Esophagus (tissue), 2 donors: ENCODE results near the gene PDE3B. TPM values are rescaled to one million over a fixed set of nuclear protein-coding genes. Genes with fewer than 3 reads are reported as not detected.
"Not testable (repeated sequence)": the region's sequence is repeated elsewhere in the genome, so short reads cannot be mapped to it uniquely, and the experiment has no call there.

ENCODE experiments used
- H3K27ac ChIP-seq, 2 donors: one replicate each; pipeline ENCODE4 v1.5.1; 2013; ENCODE audit warnings: low read depth in 2 of 2, mild to moderate bottlenecking in 2 of 2, inconsistent platforms in 1 of 2, low read length in 1 of 2, moderate library complexity in 1 of 2
- H3K27me3 ChIP-seq, 2 donors: one replicate each; pipeline ENCODE4 v1.6.1; 2013; ENCODE audit warnings: low read length in 2 of 2, control low read depth in 1 of 2, mild to moderate bottlenecking in 1 of 2; ENCODE audit not compliant: insufficient read depth in 2 of 2, control insufficient read depth in 1 of 2
- H3K36me3 ChIP-seq, 2 donors: one replicate each; pipeline ENCODE4 v1.6.1; 2013; ENCODE audit warnings: low read length in 1 of 2; ENCODE audit not compliant: control insufficient read depth in 2 of 2, insufficient read depth in 2 of 2
- H3K4me1 ChIP-seq, 2 donors: one replicate each; pipeline ENCODE4 v1.6.1; 2013; ENCODE audit warnings: low read length in 1 of 2; ENCODE audit not compliant: control insufficient read depth in 2 of 2, insufficient read depth in 2 of 2
- H3K4me3 ChIP-seq, 2 donors: one replicate each; pipeline ENCODE4 v1.5.1; 2013; ENCODE audit warnings: low read length in 2 of 2, mild to moderate bottlenecking in 2 of 2, low read depth in 1 of 2, moderate library complexity in 1 of 2
- H3K9me3 ChIP-seq, 2 donors: one replicate each; pipeline ENCODE4 v1.6.1; 2013; ENCODE audit warnings: mild to moderate bottlenecking in 2 of 2, low read depth in 1 of 2, low read length in 1 of 2, moderate library complexity in 1 of 2; ENCODE audit not compliant: control insufficient read depth in 2 of 2, insufficient read depth in 1 of 2
- WGBS, 2 donors: extraction: QIAGEN DNeasy Blood & Tissue Kit; methylation state at CpG; one replicate each; pipeline ENCODE4 v1.1.7; 2013; 5-methylcytosine and 5-hydroxymethylcytosine counted together
- polyA plus RNA-seq, 2 donors: library from polyadenylated mRNA; stranded (reverse); fragments of 200-250 nt; gene quantifications; one replicate each; pipeline ENCODE4 v1.2.3, GENCODE V29; 2013
- donor health status: healthy with polysubstance abuse.
- donor health status: Bipolar disorder and iron deficiency.

PDE3B gene
- polyA plus RNA-seq, 2 donors = 0.98 to 1.2 TPM

- WGBS, 2 donors = 61 to 65% methylated on average over 4 of the region's 4 CpGs
- Histone ChIP-seq H3K4me3 (no peak overlapping the region), H3K4me1 (no peaks in the 10 kb centered on the region), H3K27ac (no peak overlapping the region), H3K36me3 (no peaks in the 10 kb centered on the region), H3K27me3 (no peaks in the 10 kb centered on the region), H3K9me3 (no peaks in the 10 kb centered on the region)
These were observed 23.7 kb upstream of the PDE3B start for GRCh38 chr11:14619603-14620531.

- H3K4me1 ChIP-seq = no peaks in the 10 kb centered on the region
- 83 to 88% methylated on average over 5 of the region's 5 CpGs for WGBS, 2 donors
- H3K27me3 ChIP-seq = no peaks in the 10 kb centered on the region
- no peaks in the 10 kb centered on the region for H3K9me3 ChIP-seq
- H3K4me3 ChIP-seq = no peak overlapping the region
- H3K36me3 ChIP-seq = no peaks in the 10 kb centered on the region
- no peak overlapping the region for H3K27ac ChIP-seq
These were observed 21.2 kb upstream of the PDE3B start for GRCh38 chr11:14622223-14622954.

- Histone ChIP-seq H3K27ac (no peak overlapping the region), H3K4me3 (no peak overlapping the region), H3K36me3 (no peaks in the 10 kb centered on the region), H3K9me3 (no peaks in the 10 kb centered on the region), H3K27me3 (no peaks in the 10 kb centered on the region), H3K4me1 (no peaks in the 10 kb centered on the region)
- WGBS, 2 donors = 94 to 98% methylated on average over 3 of the region's 3 CpGs
These were observed 20.6 kb upstream of the PDE3B start for GRCh38 chr11:14623036-14623435.

GRCh38 chr11:14625586-14626205 is 17.9 kb upstream of the PDE3B start:
- WGBS, 2 donors = 40% methylated on average over 3 of the region's 3 CpGs
- no peaks in the 10 kb centered on the region for H3K9me3 ChIP-seq
- no peaks in the 10 kb centered on the region for H3K4me1 ChIP-seq
- H3K36me3 ChIP-seq = no peaks in the 10 kb centered on the region
- no peaks in the 10 kb centered on the region for H3K27me3 ChIP-seq
- no peak overlapping the region for H3K4me3 ChIP-seq
- H3K27ac ChIP-seq = no peak overlapping the region

- Histone ChIP-seq H3K9me3 (no peaks in the 10 kb centered on the region), H3K4me3 (no peak overlapping the region), H3K4me1 (no peaks in the 10 kb centered on the region), H3K27ac (no peak overlapping the region), H3K27me3 (no peaks in the 10 kb centered on the region), H3K36me3 (no peaks in the 10 kb centered on the region)
- WGBS, 2 donors = 86 to 89% methylated on average over 3 of the region's 3 CpGs
These were observed 17.0 kb upstream of the PDE3B start for GRCh38 chr11:14626650-14627049.

- H3K4me1 ChIP-seq, H3K27me3 ChIP-seq, H3K4me3 ChIP-seq, H3K9me3 ChIP-seq, H3K36me3 ChIP-seq, H3K27ac ChIP-seq: not testable (repeated sequence)
- WGBS, 2 donors = 77 to 81% methylated on average over 16 to 20 of the region's 26 CpGs
These were observed 9.9 kb upstream of the PDE3B start for GRCh38 chr11:14633506-14634224.

- Histone ChIP-seq H3K27me3 (no peaks in the 10 kb centered on the region), H3K36me3 (no peaks in the 10 kb centered on the region), H3K4me3 (no peak overlapping the region), H3K4me1 (no peaks in the 10 kb centered on the region), H3K9me3 (no peaks in the 10 kb centered on the region), H3K27ac (no peak overlapping the region)
- 10 to 21% methylated on average over 1 of the region's 1 CpG for WGBS, 2 donors
These were observed 8.8 kb upstream of the PDE3B start for GRCh38 chr11:14634813-14635212.

GRCh38 chr11:14635546-14635945 is 8.1 kb upstream of the PDE3B start:
- Histone ChIP-seq H3K4me1 (no peaks in the 10 kb centered on the region), H3K36me3 (no peaks in the 10 kb centered on the region), H3K4me3 (no peak overlapping the region), H3K27ac (no peak overlapping the region), H3K27me3 (no peaks in the 10 kb centered on the region), H3K9me3 (no peaks in the 10 kb centered on the region)
- WGBS, 2 donors = 36 to 45% methylated on average over 1 of the region's 1 CpG

GRCh38 chr11:14636119-14636518 is 7.5 kb upstream of the PDE3B start:
- Histone ChIP-seq H3K36me3 (no peaks in the 10 kb centered on the region), H3K27me3 (no peaks in the 10 kb centered on the region), H3K4me1 (no peaks in the 10 kb centered on the region), H3K27ac (no peak overlapping the region), H3K4me3 (no peak overlapping the region), H3K9me3 (no peaks in the 10 kb centered on the region)
- 58 to 61% methylated on average over 1 of the region's 1 CpG for WGBS, 2 donors
